ENCODE data around the gene BET1L.

The BET1L gene

DNA sequence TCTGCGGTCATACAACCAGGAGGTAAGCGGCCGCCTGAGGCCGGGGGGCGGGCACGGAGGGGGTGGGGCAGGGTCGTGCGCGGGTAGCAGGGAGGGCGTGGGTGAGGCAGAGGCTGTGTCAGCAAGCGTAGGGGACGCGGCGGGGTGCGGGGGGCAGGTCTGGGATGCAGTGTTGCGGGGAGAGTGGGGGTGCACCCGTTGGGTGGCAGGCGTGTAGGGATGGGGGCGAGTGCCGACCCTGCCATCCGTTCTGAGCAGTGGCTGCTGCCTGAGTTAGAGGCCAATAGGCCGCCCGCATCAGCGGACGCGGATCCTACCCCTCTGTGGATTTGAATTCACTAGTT, 1.7 kb upstream of the BET1L start:
- peak overlapping the region; percentile 99 for H3K27ac ChIP-seq
- TF ChIP-seq, protein P1, sequence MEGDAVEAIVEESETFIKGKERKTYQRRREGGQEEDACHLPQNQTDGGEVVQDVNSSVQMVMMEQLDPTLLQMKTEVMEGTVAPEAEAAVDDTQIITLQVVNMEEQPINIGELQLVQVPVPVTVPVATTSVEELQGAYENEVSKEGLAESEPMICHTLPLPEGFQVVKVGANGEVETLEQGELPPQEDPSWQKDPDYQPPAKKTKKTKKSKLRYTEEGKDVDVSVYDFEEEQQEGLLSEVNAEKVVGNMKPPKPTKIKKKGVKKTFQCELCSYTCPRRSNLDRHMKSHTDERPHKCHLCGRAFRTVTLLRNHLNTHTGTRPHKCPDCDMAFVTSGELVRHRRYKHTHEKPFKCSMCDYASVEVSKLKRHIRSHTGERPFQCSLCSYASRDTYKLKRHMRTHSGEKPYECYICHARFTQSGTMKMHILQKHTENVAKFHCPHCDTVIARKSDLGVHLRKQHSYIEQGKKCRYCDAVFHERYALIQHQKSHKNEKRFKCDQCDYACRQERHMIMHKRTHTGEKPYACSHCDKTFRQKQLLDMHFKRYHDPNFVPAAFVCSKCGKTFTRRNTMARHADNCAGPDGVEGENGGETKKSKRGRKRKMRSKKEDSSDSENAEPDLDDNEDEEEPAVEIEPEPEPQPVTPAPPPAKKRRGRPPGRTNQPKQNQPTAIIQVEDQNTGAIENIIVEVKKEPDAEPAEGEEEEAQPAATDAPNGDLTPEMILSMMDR (IDR thresholded peaks at IDR 0.05) = no peak
- TF ChIP-seq ZFX (IDR thresholded peaks at IDR 0.05; ENCODE audit: borderline replicate concordance) = no peak

DNA sequence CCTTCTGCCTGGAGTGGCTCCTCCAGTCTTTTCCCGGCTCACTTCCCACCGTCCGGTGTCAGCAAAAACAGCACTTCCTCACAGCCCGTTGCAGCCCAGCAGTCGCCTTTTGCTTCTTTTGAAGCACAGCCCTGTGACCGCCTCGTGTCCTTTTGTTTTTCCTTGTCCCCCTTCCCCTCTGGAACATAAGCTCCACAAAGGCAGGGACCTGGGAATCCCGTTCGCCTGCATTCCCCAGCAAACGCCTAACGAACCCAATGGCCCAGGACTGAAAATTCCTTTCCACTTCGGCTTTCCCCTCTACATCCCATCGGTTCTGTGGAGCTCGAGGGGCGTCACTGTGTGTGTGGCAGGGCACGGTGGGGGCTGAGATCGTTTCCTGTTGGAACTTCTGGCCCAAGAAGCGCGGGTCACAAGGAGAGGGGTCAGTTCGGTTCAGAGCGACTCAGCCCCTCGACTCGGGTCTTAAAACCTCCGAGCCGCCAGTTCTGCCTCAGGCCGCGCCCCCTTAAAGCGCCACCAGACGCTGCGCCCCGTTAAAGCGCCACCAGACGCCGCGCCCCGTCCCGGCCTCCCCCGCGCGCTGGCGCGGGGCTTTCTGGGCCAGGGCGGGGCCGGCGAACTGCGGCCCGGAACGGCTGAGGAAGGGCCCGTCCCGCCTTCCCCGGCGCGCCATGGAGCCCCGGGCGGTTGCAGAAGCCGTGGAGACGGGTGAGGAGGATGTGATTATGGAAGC, 1.1 kb upstream of the BET1L start:
- H3K27ac ChIP-seq = peak overlapping the region; percentile 99
- TF ChIP-seq, protein P1 (IDR thresholded peaks at IDR 0.05) = no peak
- no peak for TF ChIP-seq ZFX (IDR thresholded peaks at IDR 0.05; ENCODE audit: borderline replicate concordance)

DNA sequence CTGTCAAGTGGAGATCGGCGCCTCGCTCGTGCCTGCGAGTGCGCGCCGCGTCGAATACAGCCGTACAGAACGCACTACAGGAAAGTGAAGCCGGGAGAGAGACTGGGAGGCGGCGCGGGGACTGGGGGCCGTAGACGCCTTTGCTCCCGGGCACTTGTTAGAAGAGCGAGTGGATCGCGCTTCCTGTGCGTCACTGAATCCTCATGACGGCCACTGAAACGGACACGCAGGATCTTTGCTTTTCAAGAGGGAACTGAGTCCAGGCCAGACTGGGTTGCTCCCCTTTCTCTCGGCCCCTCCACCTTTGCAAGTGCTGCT, 623 bp upstream of the BET1L start:
- H3K27ac ChIP-seq = peak overlapping the region; percentile 99
- TF ChIP-seq ZFX (IDR thresholded peaks at IDR 0.05; ENCODE audit: borderline replicate concordance) = no peak
- TF ChIP-seq, protein P1 (IDR thresholded peaks at IDR 0.05) = no peak

- peak overlapping the region; percentile 99 for H3K27ac ChIP-seq
Observed at GRCh38 chr11:206526-207207, 532 bp downstream of the BET1L start.

GRCh38 chr11:206002-206384, 1.2 kb downstream of the BET1L start:
- H3K27ac ChIP-seq = peak overlapping the region; percentile 99
- TF ChIP-seq, protein P1 (IDR thresholded peaks at IDR 0.05) = no peak

More at GRCh38 chr11:206526-207207, 532 bp downstream of the BET1L start:
- no peak for TF ChIP-seq ZFX (IDR thresholded peaks at IDR 0.05; ENCODE audit: borderline replicate concordance)
- TF ChIP-seq, protein P1 (IDR thresholded peaks at IDR 0.05) = no peak

DNA sequence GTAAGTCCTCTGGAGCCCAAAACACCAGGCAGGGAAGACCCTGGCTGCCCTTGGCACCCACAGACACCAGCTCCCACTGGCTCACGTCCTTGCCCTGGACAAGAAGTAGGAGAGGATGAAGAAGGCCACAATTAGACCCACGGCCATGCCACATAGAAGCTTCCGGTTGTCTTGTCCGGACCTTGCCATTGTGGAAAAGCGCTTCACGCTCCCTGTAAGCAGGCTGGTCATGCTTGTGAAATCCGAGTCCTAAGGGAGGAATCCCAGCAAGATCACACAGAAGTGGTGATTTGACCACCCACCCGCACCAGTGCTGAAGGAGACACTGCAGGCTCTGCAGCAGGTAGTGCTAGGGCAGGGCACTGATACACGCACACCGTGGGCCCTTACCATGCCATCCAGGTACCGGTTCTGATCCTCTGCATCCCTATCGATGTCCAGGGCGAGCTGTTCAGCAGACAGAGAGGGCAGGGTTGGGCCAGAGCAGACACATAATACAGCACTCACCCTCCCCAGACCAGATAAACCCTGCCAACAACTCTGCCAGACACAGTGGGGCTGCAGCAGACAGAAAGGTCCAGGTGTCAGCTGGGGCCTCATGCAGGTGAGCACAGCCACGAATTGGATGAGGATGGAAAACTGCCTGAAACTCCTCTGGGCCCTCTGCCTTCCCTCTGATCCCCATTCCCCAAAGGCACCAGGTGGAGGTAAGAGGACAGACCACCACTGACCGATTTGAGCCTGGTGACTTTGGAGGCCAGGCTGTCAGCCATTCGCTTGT, 1.8 kb downstream of the BET1L start:
- peak overlapping the region; percentile 99; the same call in 1 of the 2 replicates for H3K27ac ChIP-seq
- no peak for TF ChIP-seq ZFX (IDR thresholded peaks at IDR 0.05; ENCODE audit: borderline replicate concordance)
- TF ChIP-seq, protein P1 (IDR thresholded peaks at IDR 0.05) = no peak

All from 22Rv1 (cell line).